WTC11 (cell line): ENCODE measurements around the gene MAPK8IP2. TPM values are rescaled to one million over a fixed set of nuclear protein-coding genes. Genes with fewer than 3 reads are reported as not detected.

Source experiments
- ATAC-seq: fragments of 200-7000 bp; cut with Tn5 transposase; 2 replicates; pipeline ENCODE4 v1.10.0; 2021; ENCODE audit warnings: mild to moderate bottlenecking, moderate library complexity
- CTCF ChIA-PET: fragments of 300-600 bp; sonication (Branson Sonifier 250); formaldehyde crosslinking; loops from one replicate; lab custom pipeline; 2021; ENCODE audit warnings: antibody characterized with exemption; lab: Charles Lee
- POLR2A ChIA-PET: fragments of 350-600 bp; sonication (Branson Sonifier 250); formaldehyde crosslinking; loops from one replicate; lab custom pipeline; 2021; ENCODE audit warnings: antibody characterized with exemption; lab: Charles Lee
- DNase-seq: peaks from one replicate; pipeline ENCODE4 v3.0.0; 2021; ENCODE audit warnings: low spot score
- H3K27ac Mint-ChIP-seq: 2 replicates; pipeline ENCODE4 v1.8.0; 2021; ENCODE audit warnings: mixed read lengths
- H3K27me3 Mint-ChIP-seq: 2 replicates; pipeline ENCODE4 v1.8.0; 2021; ENCODE audit warnings: low read depth, mild to moderate bottlenecking, moderate library complexity, mixed read lengths
- H3K36me3 Mint-ChIP-seq: 2 replicates; pipeline ENCODE4 v1.8.0; 2021; ENCODE audit warnings: mixed read lengths
- H3K4me1 Mint-ChIP-seq: 2 replicates; pipeline ENCODE4 v1.8.0; 2022; ENCODE audit warnings: mixed read lengths
- H3K4me3 Mint-ChIP-seq: 2 replicates; pipeline ENCODE4 v1.8.0; 2021; ENCODE audit warnings: mild to moderate bottlenecking, moderate library complexity, mixed read lengths
- H3K9me3 Mint-ChIP-seq: 2 replicates; pipeline ENCODE4 v1.8.0; 2021; ENCODE audit warnings: mixed read lengths
- ATF1 ChIP-seq: sonication (generic); formaldehyde crosslinking; IDR thresholded peaks from 2 replicates; pipeline ENCODE4 v1.8.1; 2023; ENCODE audit warnings: mild to moderate bottlenecking, moderate library complexity, missing genetic modification reagents
- EMX1 ChIP-seq: fragments of 250-450 bp; sonication (Bioruptor Pico); IDR thresholded peaks from 2 replicates; pipeline ENCODE4 v1.8.0; 2021; ENCODE audit warnings: mild to moderate bottlenecking
- ERG ChIP-seq: fragments of 250-450 bp; sonication (Bioruptor Pico); IDR thresholded peaks from 2 replicates; pipeline ENCODE4 v1.8.0; 2021; ENCODE audit warnings: mild to moderate bottlenecking
- ETV6 ChIP-seq: sonication (generic); formaldehyde crosslinking; IDR thresholded peaks from 2 replicates; pipeline ENCODE4 v1.8.1; 2022; ENCODE audit warnings: mild to moderate bottlenecking, missing genetic modification reagents
- GABPB1 ChIP-seq: sonication (generic); formaldehyde crosslinking; IDR thresholded peaks from 2 replicates; pipeline ENCODE4 v1.8.1; 2023; ENCODE audit warnings: mild to moderate bottlenecking, missing genetic modification reagents
- IRF2 ChIP-seq: sonication (generic); formaldehyde crosslinking; IDR thresholded peaks from 2 replicates; pipeline ENCODE4 v1.8.0; 2022; ENCODE audit warnings: low read depth, missing genetic modification reagents, borderline replicate concordance
- MXD4 ChIP-seq: fragments of 250-450 bp; sonication (Bioruptor Pico); IDR thresholded peaks from 2 replicates; pipeline ENCODE4 v1.8.0; 2021; ENCODE audit warnings: mild to moderate bottlenecking, moderate library complexity, borderline replicate concordance
- SOX15 ChIP-seq: fragments of 250-450 bp; sonication (Bioruptor Pico); IDR thresholded peaks from 2 replicates; pipeline ENCODE4 v1.9.0; 2021; ENCODE audit warnings: mild to moderate bottlenecking
- STAT6 ChIP-seq: sonication (generic); formaldehyde crosslinking; conservative IDR thresholded peaks from 2 replicates; pipeline ENCODE4 v1.8.1; 2023; ENCODE audit warnings: mild to moderate bottlenecking, low read depth, missing genetic modification reagents, moderate library complexity
- TCF7 ChIP-seq: sonication (generic); formaldehyde crosslinking; IDR thresholded peaks from 2 replicates; pipeline ENCODE4 v1.8.0; 2022; ENCODE audit warnings: mild to moderate bottlenecking, low read depth, missing genetic modification reagents, moderate library complexity
- TEAD4 ChIP-seq: sonication (generic); formaldehyde crosslinking; IDR thresholded peaks from 2 replicates; pipeline ENCODE4 v1.8.0; 2022; ENCODE audit warnings: mild to moderate bottlenecking, missing genetic modification reagents
- USF2 ChIP-seq: sonication (generic); formaldehyde crosslinking; IDR thresholded peaks from 2 replicates; pipeline ENCODE4 v1.8.1; 2023; ENCODE audit warnings: mild to moderate bottlenecking, missing genetic modification reagents, moderate library complexity
- ZBTB21 ChIP-seq: sonication (generic); formaldehyde crosslinking; IDR thresholded peaks from 2 replicates; pipeline ENCODE4 v1.8.1; 2023; ENCODE audit warnings: mild to moderate bottlenecking, missing genetic modification reagents, borderline replicate concordance
- ZMAT4 ChIP-seq: fragments of 250-450 bp; sonication (Bioruptor Pico); IDR thresholded peaks from 2 replicates; pipeline ENCODE4 v1.9.0; 2021; ENCODE audit warnings: mild to moderate bottlenecking
- ZNF219 ChIP-seq: sonication (generic); formaldehyde crosslinking; IDR thresholded peaks from 2 replicates; pipeline ENCODE4 v1.8.0; 2023; ENCODE audit warnings: missing genetic modification reagents, mild to moderate bottlenecking, borderline replicate concordance
- ZNF396 ChIP-seq: fragments of 250-450 bp; sonication (Bioruptor Pico); IDR thresholded peaks from 2 replicates; pipeline ENCODE4 v1.8.0; 2021; ENCODE audit warnings: mild to moderate bottlenecking, moderate library complexity, borderline replicate concordance
- ZNF416 ChIP-seq: fragments of 250-450 bp; sonication (Bioruptor Pico); IDR thresholded peaks from 2 replicates; pipeline ENCODE4 v1.9.0; 2021; ENCODE audit warnings: mild to moderate bottlenecking, inconsistent platforms
- ZNF423 ChIP-seq: fragments of 250-450 bp; sonication (Bioruptor Pico); IDR thresholded peaks from 2 replicates; pipeline ENCODE4 v2.1.2; 2022; ENCODE audit warnings: mild to moderate bottlenecking, moderate library complexity
- ZNF671 ChIP-seq: fragments of 250-450 bp; sonication (Bioruptor Pico); IDR thresholded peaks from 2 replicates; pipeline ENCODE4 v1.8.0; 2021; ENCODE audit warnings: mild to moderate bottlenecking
- total RNA-seq: library from RNA; stranded (reverse); gene quantifications from 3 replicates; pipeline ENCODE4 v1.2.3, GENCODE V29; 2021
- TF ChIP-seq, protein P1 (sequence below): sonication (generic); formaldehyde crosslinking; IDR thresholded peaks from 2 replicates; pipeline ENCODE4 v1.8.1; 2022; ENCODE audit warnings: mild to moderate bottlenecking, missing genetic modification reagents, moderate library complexity, borderline replicate concordance
- TF ChIP-seq, protein P2 (sequence below): fragments of 250-450 bp; sonication (Bioruptor Pico); conservative IDR thresholded peaks from 2 replicates; pipeline ENCODE4 v1.9.0; 2021; ENCODE audit warnings: mild to moderate bottlenecking
- TF ChIP-seq, protein P3 (sequence below): sonication (generic); formaldehyde crosslinking; IDR thresholded peaks from 2 replicates; pipeline ENCODE4 v1.8.0; 2022; ENCODE audit warnings: missing genetic modification reagents

MAPK8IP2 gene
- total RNA-seq, 1 experiment from 2014 or later, result 4.9 TPM

- peak; percentile 89 for ATAC-seq
- no peaks in the 10 kb centered on the region for H3K36me3 Mint-ChIP-seq
- H3K27ac Mint-ChIP-seq, result no peak overlapping the region
- H3K9me3 Mint-ChIP-seq, result no peaks in the 10 kb centered on the region
- peaks cover 14% of the 10 kb centered on the region for H3K4me1 Mint-ChIP-seq
- no peak overlapping the region for H3K4me3 Mint-ChIP-seq
- CTCF ChIA-PET, result interaction anchor here (0.6 to 2.5 kb wide), 11 partner anchors 8 to 471 kb away, joined by 3 to 12 read pairs (median 4); partner anchors contain the start of genes CHKB, SCO2 and SYCE3
- POLR2A ChIA-PET, result no interaction called here
- TF ChIP-seq, protein P1, sequence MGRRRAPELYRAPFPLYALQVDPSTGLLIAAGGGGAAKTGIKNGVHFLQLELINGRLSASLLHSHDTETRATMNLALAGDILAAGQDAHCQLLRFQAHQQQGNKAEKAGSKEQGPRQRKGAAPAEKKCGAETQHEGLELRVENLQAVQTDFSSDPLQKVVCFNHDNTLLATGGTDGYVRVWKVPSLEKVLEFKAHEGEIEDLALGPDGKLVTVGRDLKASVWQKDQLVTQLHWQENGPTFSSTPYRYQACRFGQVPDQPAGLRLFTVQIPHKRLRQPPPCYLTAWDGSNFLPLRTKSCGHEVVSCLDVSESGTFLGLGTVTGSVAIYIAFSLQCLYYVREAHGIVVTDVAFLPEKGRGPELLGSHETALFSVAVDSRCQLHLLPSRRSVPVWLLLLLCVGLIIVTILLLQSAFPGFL (CRISPR knock-in tag), result no peak
- TF ChIP-seq EMX1 (CRISPR knock-in tag) (no peak), IRF2 (no peak), GABPB1 (CRISPR knock-in tag) (no peak), ZNF396 (no peak), ETV6 (CRISPR knock-in tag) (no peak), ZNF423 (CRISPR knock-in tag) (no peak), ERG (no peak), ZNF416 (no peak), ATF1 (CRISPR knock-in tag) (no peak), MXD4 (CRISPR knock-in tag) (no peak), ZNF671 (CRISPR knock-in tag) (no peak), SOX15 (no peak), TCF7 (CRISPR knock-in tag) (no peak), TEAD4 (no peak), STAT6 (no peak)
- TF ChIP-seq, protein P2, sequence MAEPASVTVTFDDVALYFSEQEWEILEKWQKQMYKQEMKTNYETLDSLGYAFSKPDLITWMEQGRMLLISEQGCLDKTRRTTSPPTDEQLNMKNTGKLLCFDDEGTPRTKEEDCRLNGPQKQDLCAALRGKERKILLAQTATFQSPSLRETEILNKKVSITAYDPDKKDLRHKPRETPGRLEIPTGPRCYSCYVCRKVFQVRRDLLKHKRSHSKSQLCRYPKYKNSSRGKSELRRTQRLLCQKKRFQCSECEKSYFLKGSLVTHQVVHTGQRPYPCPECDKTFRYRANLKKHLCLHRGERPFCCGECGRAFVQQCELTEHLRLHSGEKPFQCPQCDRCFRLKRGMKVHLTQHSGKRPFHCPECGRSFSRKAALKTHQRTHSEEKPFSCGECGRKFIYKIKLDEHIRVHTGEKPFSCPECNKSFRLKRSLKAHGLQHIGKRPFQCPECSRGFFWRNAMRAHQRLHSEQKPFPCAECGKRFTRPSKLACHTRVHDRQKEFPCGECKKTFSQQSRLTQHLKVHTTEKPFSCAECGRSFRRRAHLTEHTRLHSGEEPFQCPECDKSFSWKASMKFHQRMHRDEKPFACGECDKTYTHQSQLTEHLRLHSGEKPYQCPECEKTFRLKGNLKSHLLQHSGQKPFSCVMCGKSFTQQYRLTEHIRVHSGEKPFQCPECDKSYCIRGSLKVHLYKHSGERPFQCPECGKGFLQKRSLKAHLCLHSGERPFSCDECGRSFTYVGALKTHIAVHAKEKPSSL (CRISPR knock-in tag), result no peak
- TF ChIP-seq, all 79 proteins: peak for 0
- peaks cover 16% of the 10 kb centered on the region for H3K27me3 Mint-ChIP-seq
- peak; percentile 51 for DNase-seq
Measured at GRCh38 chr22:50612528-50613221, 12.1 kb downstream of the MAPK8IP2 start.

DNA sequence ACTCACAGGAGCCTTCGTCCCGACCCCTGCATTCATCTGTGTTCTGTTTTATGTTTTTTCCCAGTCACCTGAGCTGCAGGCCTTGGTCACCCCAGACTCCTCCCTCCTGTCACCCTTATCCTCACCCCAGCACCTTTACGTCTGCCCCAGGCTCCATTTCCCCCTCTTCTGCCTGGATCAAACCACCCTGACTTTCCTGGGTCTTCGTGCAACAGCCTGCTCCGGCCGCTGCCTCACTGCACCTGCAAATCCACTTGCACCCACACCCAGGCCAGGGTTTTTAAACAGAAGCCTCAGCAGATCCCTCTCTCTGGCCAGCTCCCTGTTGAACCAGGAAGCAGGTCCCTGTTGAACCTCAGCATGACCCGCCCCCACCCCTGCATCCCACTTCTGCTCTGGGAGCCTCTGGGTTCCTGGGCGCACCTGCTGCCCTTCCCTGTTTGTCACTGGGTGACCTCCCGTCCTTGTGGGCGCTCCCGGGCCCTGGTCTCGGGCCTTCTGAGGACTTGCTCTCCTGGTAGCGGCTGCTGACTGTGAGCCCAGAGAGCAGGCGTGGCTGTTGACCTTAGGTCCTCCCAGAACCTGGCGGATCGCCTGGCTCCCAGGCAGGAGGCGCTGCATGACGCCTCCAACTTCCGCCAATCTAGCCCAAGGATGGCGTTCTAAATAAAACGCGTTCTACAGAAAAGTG is 12.8 kb downstream of the MAPK8IP2 start:
- ATAC-seq, result peak; percentile 56
- peaks cover 18% of the 10 kb centered on the region for H3K27me3 Mint-ChIP-seq
- no peak for DNase-seq
- no peak for TF ChIP-seq USF2 (CRISPR knock-in tag)
- no peak for TF ChIP-seq ZBTB21 (CRISPR knock-in tag)
- TF ChIP-seq ZNF219 (CRISPR knock-in tag), result no peak
- TF ChIP-seq ZMAT4, result no peak
- TF ChIP-seq, protein P3, sequence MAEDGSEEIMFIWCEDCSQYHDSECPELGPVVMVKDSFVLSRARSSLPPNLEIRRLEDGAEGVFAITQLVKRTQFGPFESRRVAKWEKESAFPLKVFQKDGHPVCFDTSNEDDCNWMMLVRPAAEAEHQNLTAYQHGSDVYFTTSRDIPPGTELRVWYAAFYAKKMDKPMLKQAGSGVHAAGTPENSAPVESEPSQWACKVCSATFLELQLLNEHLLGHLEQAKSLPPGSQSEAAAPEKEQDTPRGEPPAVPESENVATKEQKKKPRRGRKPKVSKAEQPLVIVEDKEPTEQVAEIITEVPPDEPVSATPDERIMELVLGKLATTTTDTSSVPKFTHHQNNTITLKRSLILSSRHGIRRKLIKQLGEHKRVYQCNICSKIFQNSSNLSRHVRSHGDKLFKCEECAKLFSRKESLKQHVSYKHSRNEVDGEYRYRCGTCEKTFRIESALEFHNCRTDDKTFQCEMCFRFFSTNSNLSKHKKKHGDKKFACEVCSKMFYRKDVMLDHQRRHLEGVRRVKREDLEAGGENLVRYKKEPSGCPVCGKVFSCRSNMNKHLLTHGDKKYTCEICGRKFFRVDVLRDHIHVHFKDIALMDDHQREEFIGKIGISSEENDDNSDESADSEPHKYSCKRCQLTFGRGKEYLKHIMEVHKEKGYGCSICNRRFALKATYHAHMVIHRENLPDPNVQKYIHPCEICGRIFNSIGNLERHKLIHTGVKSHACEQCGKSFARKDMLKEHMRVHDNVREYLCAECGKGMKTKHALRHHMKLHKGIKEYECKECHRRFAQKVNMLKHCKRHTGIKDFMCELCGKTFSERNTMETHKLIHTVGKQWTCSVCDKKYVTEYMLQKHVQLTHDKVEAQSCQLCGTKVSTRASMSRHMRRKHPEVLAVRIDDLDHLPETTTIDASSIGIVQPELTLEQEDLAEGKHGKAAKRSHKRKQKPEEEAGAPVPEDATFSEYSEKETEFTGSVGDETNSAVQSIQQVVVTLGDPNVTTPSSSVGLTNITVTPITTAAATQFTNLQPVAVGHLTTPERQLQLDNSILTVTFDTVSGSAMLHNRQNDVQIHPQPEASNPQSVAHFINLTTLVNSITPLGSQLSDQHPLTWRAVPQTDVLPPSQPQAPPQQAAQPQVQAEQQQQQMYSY, result no peak

More for the DNA sequence above, 12.8 kb downstream of the MAPK8IP2 start:
- H3K4me1 Mint-ChIP-seq, result peaks cover 14% of the 10 kb centered on the region
- no peak overlapping the region for H3K27ac Mint-ChIP-seq
- no peak overlapping the region for H3K4me3 Mint-ChIP-seq
- no peaks in the 10 kb centered on the region for H3K36me3 Mint-ChIP-seq
- CTCF ChIA-PET, result interaction anchor here (1.0 to 2.5 kb wide), 6 partner anchors 13 to 114 kb away, joined by 3 to 12 read pairs (median 4); partner anchors contain the start of genes SCO2 and SYCE3
- POLR2A ChIA-PET, result no interaction called here
- H3K9me3 Mint-ChIP-seq, result no peaks in the 10 kb centered on the region
